PFSK-1 (cell line): ENCODE measurements around the gene TMTC2.

Source experiments
- FOXP2 ChIP-seq: optimal IDR thresholded peaks from 2 replicates; pipeline ENCODE3; 2011; ENCODE audit warnings: borderline replicate concordance, control low read depth, inconsistent platforms; ENCODE audit not compliant: insufficient read depth; ENCODE audit errors: extremely low read length, extremely low read depth
- POLR2AphosphoS5 ChIP-seq: IDR thresholded peaks from 2 replicates; pipeline ENCODE4 v1.6.1; 2012; ENCODE audit warnings: low read depth, mild to moderate bottlenecking, control low read depth, low read length, moderate library complexity
- REST ChIP-seq, 2 experiments: IDR thresholded peaks; 2 replicates each; pipeline versions ENCODE4 v1.6.1 to v1.8.0; 2011 to 2012; ENCODE audit warnings: low read depth in 2 of 2, low read length in 2 of 2, control low read depth in 1 of 2, inconsistent platforms in 1 of 2, mild to moderate bottlenecking in 1 of 2, moderate library complexity in 1 of 2; ENCODE audit not compliant: insufficient read depth in 1 of 2
- SIN3A ChIP-seq: IDR thresholded peaks from 2 replicates; pipeline ENCODE4 v1.6.1; 2012; ENCODE audit warnings: mild to moderate bottlenecking, low read length, moderate library complexity, borderline replicate concordance; ENCODE audit not compliant: insufficient read depth
- TAF1 ChIP-seq: IDR thresholded peaks from 2 replicates; pipeline ENCODE4 v1.6.1; 2012; ENCODE audit warnings: low read length, control low read depth, borderline replicate concordance; ENCODE audit not compliant: insufficient read depth

TMTC2 gene

GRCh38 chr12:82857276-82857675, 170.6 kb downstream of the TMTC2 start:
- TF ChIP-seq POLR2AphosphoS5 (no peak), SIN3A (no peak), TAF1 (no peak)

- TF ChIP-seq FOXP2: no peak
- no peak for TF ChIP-seq SIN3A
- TF ChIP-seq REST (IDR thresholded peaks at IDR 0.05; ENCODE audit: insufficient read depth in 1 of 2, low read depth in 2 of 2, low read length in 2 of 2): no peak
- no peak for TF ChIP-seq POLR2AphosphoS5
- TF ChIP-seq TAF1: no peak
These were observed 171.3 kb downstream of the TMTC2 start for GRCh38 chr12:82857911-82858533.

- TF ChIP-seq FOXP2 (no peak), SIN3A (no peak), REST (IDR thresholded peaks at IDR 0.05; ENCODE audit: insufficient read depth in 1 of 2, low read depth in 2 of 2, low read length in 2 of 2) (no peak), TAF1 (no peak), POLR2AphosphoS5 (no peak)
These were observed 171.8 kb downstream of the TMTC2 start for GRCh38 chr12:82858534-82858917.

- TF ChIP-seq SIN3A (no peak), REST (IDR thresholded peaks at IDR 0.05; ENCODE audit: insufficient read depth in 1 of 2, low read depth in 2 of 2, low read length in 2 of 2) (no peak), FOXP2 (no peak), TAF1 (no peak), POLR2AphosphoS5 (no peak)
These were observed 175.5 kb downstream of the TMTC2 start for GRCh38 chr12:82862069-82862841.

- no peak for TF ChIP-seq TAF1
- TF ChIP-seq REST (IDR thresholded peaks at IDR 0.05; ENCODE audit: insufficient read depth in 1 of 2, low read depth in 2 of 2, low read length in 2 of 2): no peak
- no peak for TF ChIP-seq POLR2AphosphoS5
- TF ChIP-seq SIN3A: no peak
- TF ChIP-seq FOXP2: no peak
These were observed 176.4 kb downstream of the TMTC2 start for GRCh38 chr12:82862876-82863649.
